Right ventricle myocardium inferior (tissue), 1 donor: ENCODE data around the gene CYFIP1. TPM values are rescaled to one million over a fixed set of nuclear protein-coding genes. Genes with fewer than 3 reads are reported as not detected.

Experiments used
- ATAC-seq: fragments of 200-7000 bp; cut with Tn5 transposase; one replicate; pipeline ENCODE4 v1.9.1; 2020; ENCODE audit warnings: mild to moderate bottlenecking, moderate library complexity
- DNase-seq: peaks from one replicate; pipeline ENCODE4 v3.0.0; 2021; ENCODE audit errors: missing footprints
- intact Hi-C: fragments of 100-400 bp; cut with DNase I; formaldehyde crosslinking; loops from one replicate; pipeline ENCODE4 v1.11.0; 2022
- total RNA-seq: library from RNA; stranded (reverse); fragmentation: NEBNext Ultra II Directional; extraction: Animal tissue kit (Norgen Biotek cat#: 25700); gene quantifications from one replicate; pipeline ENCODE4 v1.2.1, GENCODE V29; 2021
- donor health status: DM: no; HTN: yes; CAD: no; lungs with severe emphysema.

The CYFIP1 gene
- total RNA-seq, 1 donor from 2014 or later, result 32.1 TPM

GRCh38 chr15:22954326-22954725 is 25.8 kb downstream of the CYFIP1 start:
- ATAC-seq, result no peak
- intact Hi-C loops, result no loop called here
- DNase-seq, result no peak

GRCh38 chr15:22952796-22953579 is 27.2 kb downstream of the CYFIP1 start:
- intact Hi-C loops, result no loop called here

GRCh38 chr15:22951381-22952280 is 28.5 kb downstream of the CYFIP1 start:
- ATAC-seq, result no peak
- DNase-seq, result no peak
- intact Hi-C loops, result no loop called here

More at GRCh38 chr15:22952796-22953579, 27.2 kb downstream of the CYFIP1 start:
- DNase-seq (no peak), ATAC-seq (peak; percentile 11)

GRCh38 chr15:22951031-22951380 is 29.2 kb downstream of the CYFIP1 start:
- intact Hi-C loops, result no loop called here
- ATAC-seq, result no peak
- no peak for DNase-seq

GRCh38 chr15:22950256-22950990 is 29.7 kb downstream of the CYFIP1 start:
- intact Hi-C loops, result no loop called here
- ATAC-seq (no peak), DNase-seq (no peak)

GRCh38 chr15:22949074-22949547 is 31.1 kb downstream of the CYFIP1 start:
- intact Hi-C loops, result loop anchor here (5.0 kb wide), 1 partner anchor 33 kb away; the partner anchor contains the start of gene CYFIP1
- DNase-seq (peak; percentile 82), ATAC-seq (peak; percentile 93)

GRCh38 chr15:22948056-22948455 is 32.1 kb downstream of the CYFIP1 start:
- no peak for ATAC-seq
- DNase-seq, result no peak
- intact Hi-C loops, result loop anchor here (5.0 kb wide), 1 partner anchor 34 kb away; the partner anchor contains the start of gene CYFIP1

- no peak for DNase-seq
- ATAC-seq, result no peak
- intact Hi-C loops, result loop anchor here (5.0 kb wide), 1 partner anchor 35 kb away; the partner anchor contains the start of gene CYFIP1
These were observed 32.8 kb downstream of the CYFIP1 start for GRCh38 chr15:22947101-22948000.

- DNase-seq (no peak), ATAC-seq (no peak)
- intact Hi-C loops, result loop anchor here (5.0 kb wide), 1 partner anchor 37 kb away; the partner anchor contains the start of gene CYFIP1
These were observed 35.1 kb downstream of the CYFIP1 start for GRCh38 chr15:22945071-22945470.

- no peak for DNase-seq
- no peak for ATAC-seq
- intact Hi-C loops, result loop anchor here (5.0 kb wide), 1 partner anchor 38 kb away; the partner anchor contains the start of gene CYFIP1
These were observed 35.5 kb downstream of the CYFIP1 start for GRCh38 chr15:22944651-22945050.

GRCh38 chr15:22942877-22943276 is 37.3 kb downstream of the CYFIP1 start:
- ATAC-seq, result no peak
- no peak for DNase-seq
- intact Hi-C loops, result no loop called here

GRCh38 chr15:22942306-22942855 is 37.8 kb downstream of the CYFIP1 start:
- intact Hi-C loops, result no loop called here
- no peak for DNase-seq
- no peak for ATAC-seq

- intact Hi-C loops, result no loop called here
- DNase-seq, result no peak
- ATAC-seq, result no peak
These were observed 39.0 kb downstream of the CYFIP1 start for GRCh38 chr15:22941179-22941578.

- intact Hi-C loops, result no loop called here
- ATAC-seq (peak; percentile 73), DNase-seq (no peak)
These were observed 40.5 kb downstream of the CYFIP1 start for GRCh38 chr15:22939652-22940061.

- ATAC-seq, result peak; percentile 72
- intact Hi-C loops, result no loop called here
- no peak for DNase-seq
These were observed 41.1 kb downstream of the CYFIP1 start for GRCh38 chr15:22939051-22939450.

- intact Hi-C loops, result no loop called here
- no peak for ATAC-seq
- no peak for DNase-seq
These were observed 43.3 kb downstream of the CYFIP1 start for GRCh38 chr15:22936577-22937472.
